Measurements from ENCODE around the gene ERGIC1. TPM values are rescaled to one million over a fixed set of nuclear protein-coding genes. Genes with fewer than 3 reads are reported as not detected.
"Not testable (repeated sequence)": the region's sequence is repeated elsewhere in the genome, so short reads cannot be mapped to it uniquely, and the experiment has no call there.

The ERGIC1 gene, protein sequence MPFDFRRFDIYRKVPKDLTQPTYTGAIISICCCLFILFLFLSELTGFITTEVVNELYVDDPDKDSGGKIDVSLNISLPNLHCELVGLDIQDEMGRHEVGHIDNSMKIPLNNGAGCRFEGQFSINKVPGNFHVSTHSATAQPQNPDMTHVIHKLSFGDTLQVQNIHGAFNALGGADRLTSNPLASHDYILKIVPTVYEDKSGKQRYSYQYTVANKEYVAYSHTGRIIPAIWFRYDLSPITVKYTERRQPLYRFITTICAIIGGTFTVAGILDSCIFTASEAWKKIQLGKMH
- total RNA-seq, result 177 TPM
- long read RNA-seq, transcript ERGIC1-202 (10 exons, 2,881 nt), result major isoform, 21 of 104 reads
- long read RNA-seq, partial matches to known transcripts, result 31 of 104 reads
- long read RNA-seq, other reads (novel, unspliced or antisense), result 51 of 104 reads

DNA sequence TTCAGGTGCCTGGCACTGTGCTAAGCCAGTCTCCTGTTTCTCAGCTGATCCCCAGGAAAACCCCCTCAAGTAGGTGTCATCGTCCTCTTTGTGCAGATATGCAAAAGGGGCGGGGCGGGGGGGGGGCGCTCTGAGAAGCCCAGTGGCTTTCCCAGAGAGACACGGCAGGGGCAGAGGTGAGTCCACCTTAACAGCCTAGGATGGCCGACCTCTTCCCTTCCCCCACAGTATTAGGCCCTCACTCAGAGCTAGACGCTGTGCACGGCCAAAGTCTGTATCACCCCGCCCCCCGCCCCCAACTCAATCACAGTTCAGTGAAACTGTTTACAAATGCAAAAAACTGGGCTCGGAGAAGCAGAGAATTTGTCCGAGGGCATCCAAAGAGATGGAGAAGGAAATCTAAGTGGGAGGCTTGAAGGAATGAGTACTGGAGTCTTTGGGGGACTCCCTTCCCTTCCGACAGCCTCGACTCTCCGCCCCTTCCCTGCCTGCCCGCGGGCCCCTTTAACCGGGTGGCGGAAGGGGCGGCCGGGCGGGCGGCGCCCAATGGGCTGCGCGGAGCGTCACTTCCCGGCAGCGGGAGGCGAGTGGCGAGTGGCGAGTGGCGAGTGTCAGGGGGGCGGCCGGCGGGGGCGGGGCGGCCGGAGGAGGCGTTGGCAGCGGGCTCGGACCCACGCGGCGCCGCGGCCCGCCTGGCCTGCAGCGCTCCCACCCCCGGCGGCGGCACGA, at the start of gene ERGIC1:
TSS of gene ERGIC1 (plus strand) at position 566 of the 729 bp plus-strand sequence. CDS start at position 729, 163 bp downstream.
- Histone ChIP-seq H3K4me3 (peak within 1 kb of the TSS; percentile 86), H3K9me3 (no peaks in the 10 kb centered on the region), H3K27ac (peak within 1 kb of the TSS; percentile 92), H3K4me1 (peaks cover 46% of the 10 kb centered on the region), H3K27me3 (ENCODE audit: low read depth) (no peaks in the 10 kb centered on the region), H3K36me3 (no peaks in the 10 kb centered on the region)
- intact Hi-C loops (cut with DNase I), result no loop called here
- DNase-seq (peak; percentile 92), ATAC-seq (peak; percentile 88 to 91)
- TF ChIP-seq, protein P1, sequence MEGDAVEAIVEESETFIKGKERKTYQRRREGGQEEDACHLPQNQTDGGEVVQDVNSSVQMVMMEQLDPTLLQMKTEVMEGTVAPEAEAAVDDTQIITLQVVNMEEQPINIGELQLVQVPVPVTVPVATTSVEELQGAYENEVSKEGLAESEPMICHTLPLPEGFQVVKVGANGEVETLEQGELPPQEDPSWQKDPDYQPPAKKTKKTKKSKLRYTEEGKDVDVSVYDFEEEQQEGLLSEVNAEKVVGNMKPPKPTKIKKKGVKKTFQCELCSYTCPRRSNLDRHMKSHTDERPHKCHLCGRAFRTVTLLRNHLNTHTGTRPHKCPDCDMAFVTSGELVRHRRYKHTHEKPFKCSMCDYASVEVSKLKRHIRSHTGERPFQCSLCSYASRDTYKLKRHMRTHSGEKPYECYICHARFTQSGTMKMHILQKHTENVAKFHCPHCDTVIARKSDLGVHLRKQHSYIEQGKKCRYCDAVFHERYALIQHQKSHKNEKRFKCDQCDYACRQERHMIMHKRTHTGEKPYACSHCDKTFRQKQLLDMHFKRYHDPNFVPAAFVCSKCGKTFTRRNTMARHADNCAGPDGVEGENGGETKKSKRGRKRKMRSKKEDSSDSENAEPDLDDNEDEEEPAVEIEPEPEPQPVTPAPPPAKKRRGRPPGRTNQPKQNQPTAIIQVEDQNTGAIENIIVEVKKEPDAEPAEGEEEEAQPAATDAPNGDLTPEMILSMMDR (IDR thresholded peaks at IDR 0.05), result no peak

DNA sequence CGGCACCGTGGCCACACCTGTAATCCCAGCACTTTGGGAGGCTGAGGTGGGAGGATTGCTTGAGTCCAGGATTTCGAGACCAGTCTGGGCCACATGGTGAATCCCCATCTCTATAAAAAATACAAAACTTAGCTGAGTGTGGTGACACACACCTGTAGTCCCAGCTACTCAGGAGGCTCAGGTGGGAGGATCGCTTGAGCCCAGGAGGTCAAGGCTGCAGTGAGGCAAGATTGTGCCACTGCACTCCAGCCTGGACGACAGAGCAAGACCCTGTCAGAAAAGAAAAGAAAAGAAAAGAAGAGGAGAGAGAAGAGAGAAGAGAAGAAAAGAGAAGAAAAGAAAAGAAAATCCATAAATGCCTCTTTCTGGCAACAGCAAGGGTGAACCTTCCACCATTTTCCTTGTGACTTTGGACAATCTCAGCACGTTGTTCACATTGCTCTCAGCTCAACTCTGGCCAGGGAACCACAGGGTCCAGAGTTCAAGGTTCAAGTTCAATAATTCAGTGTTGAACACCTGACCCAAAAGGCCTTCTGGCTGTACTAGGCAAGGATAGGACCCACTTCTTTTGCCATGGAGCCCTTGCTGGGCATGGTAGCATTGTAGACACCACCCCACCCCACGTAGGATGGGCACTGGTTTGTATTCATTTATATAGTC, 48.5 kb upstream of the ERGIC1 start:
- ATAC-seq, result no peak
- Histone ChIP-seq H3K4me3 (no peak overlapping the region), H3K27ac (no peak overlapping the region), H3K27me3 (ENCODE audit: low read depth) (no peaks in the 10 kb centered on the region), H3K36me3 (no peaks in the 10 kb centered on the region), H3K4me1 (peaks cover 27% of the 10 kb centered on the region), H3K9me3 (no peaks in the 10 kb centered on the region)
- DNase-seq, result no peak
- TF ChIP-seq, protein P1 (IDR thresholded peaks at IDR 0.05), result no peak
- intact Hi-C loops (cut with DNase I), result no loop called here

DNA sequence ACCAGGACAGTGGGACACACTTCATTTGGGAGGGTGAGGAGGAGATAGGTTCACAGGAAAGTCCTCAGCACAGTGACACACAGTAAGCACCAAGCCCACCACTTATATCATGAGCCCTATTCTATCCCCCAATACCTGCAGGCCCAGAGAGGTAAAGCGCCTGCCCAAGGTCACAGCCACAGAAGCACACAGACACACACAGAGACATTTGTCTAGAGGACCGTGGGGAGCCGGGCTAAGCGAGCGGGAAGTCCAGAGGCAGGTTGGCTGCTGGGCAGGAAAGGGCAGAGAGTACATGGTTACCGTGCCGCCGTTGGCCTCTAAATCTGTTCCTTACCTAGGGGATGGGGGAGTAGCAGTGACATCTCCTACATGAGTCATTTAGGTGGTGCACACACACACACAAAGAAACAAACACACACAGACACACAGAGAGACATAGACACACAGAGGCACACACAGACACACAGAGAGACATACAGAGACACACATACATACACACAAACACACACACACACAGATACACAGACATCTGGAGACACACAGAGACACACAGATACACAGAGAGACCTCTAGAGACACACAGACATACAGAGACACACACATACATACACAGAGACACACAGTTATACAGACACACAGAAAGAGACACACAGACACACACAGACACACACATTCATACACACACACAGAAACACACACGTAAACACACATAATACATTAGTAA, 47.2 kb upstream of the ERGIC1 start:
- no peaks in the 10 kb centered on the region for H3K27me3 ChIP-seq (ENCODE audit: low read depth)
- intact Hi-C loops (cut with DNase I), result no loop called here
- no peak overlapping the region for H3K4me3 ChIP-seq
- TF ChIP-seq, protein P1 (IDR thresholded peaks at IDR 0.05), result no peak
- no peak overlapping the region for H3K27ac ChIP-seq
- DNase-seq (peak; percentile 40), ATAC-seq (no peak)
- no peaks in the 10 kb centered on the region for H3K36me3 ChIP-seq
- H3K4me1 ChIP-seq, result peaks cover 35% of the 10 kb centered on the region
- H3K9me3 ChIP-seq, result no peaks in the 10 kb centered on the region

DNA sequence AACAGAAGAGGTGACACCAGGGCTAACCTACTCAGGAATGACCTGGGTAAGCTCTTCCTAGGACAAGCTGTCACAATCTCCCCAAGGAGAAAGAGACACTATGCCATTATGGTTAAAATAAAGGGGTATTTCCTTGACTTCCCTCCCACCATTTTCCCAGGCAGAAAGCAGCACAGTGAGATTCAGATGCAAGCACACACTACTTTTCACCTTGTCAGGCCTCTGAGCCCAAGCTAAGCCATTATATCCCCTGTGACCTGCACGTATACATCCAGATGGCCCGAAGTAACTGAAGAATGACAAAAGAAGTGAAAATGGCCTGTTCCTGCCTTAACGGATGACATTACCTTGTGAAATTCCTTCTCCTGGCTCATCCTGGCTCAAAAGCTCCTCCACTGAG, 46.5 kb upstream of the ERGIC1 start:
- H3K36me3 ChIP-seq; H3K27ac ChIP-seq; H3K9me3 ChIP-seq; intact Hi-C loops (cut with DNase I); DNase-seq; ATAC-seq; H3K27me3 ChIP-seq (ENCODE audit: low read depth); H3K4me3 ChIP-seq: not testable (repeated sequence)
- peaks cover 35% of the 10 kb centered on the region for H3K4me1 ChIP-seq

DNA sequence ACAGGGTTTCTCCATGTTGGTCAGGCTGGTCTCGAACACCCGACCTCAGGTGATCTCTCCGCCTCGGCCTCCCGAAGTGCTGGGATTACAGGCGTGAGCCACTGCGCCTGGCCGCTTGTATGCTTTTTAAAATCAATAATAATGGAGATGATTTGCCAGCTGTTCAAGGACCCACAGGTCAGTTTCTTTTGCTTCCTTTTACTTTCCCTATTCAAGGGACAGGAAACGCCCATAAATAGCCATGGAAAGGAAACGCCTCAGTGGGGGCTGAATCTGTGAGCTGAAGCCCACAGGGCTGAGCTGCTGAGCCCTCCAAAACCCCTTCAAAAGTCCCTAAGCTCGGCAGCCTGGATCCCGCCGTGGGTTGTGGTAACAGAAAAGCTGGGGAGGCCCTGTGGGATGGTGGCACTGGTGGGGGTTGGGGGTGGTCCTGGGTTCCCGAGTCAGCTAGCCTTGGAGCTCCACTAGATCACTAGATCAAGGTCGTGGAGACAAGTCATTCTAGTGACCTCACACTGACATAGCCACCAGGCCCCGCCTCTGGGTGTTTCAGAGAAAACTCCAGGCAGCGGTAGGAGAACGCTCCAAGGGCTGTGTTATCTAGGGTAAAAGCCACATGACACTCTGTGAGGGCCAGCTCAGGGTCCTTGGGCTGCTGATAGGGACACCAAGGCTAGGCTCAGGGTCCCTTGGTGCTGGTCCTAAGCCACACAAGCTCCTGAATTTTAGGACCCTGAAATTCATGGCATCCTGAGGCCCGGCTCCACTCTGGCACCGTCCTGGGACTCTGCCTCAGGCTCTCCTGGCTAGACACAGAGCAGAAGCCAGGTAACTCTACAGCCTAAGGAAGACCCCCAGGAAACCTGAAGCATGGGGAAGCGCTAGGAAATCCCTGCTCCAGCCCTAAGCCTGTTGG, 45.0 kb upstream of the ERGIC1 start:
- ATAC-seq (peak; percentile 70 to 75), DNase-seq (peak; percentile 75)
- Histone ChIP-seq H3K4me1 (peaks cover 48% of the 10 kb centered on the region), H3K27ac (peak overlapping the region; percentile 82), H3K27me3 (ENCODE audit: low read depth) (no peaks in the 10 kb centered on the region), H3K9me3 (no peaks in the 10 kb centered on the region), H3K36me3 (no peaks in the 10 kb centered on the region), H3K4me3 (peak overlapping the region; percentile 21)
- TF ChIP-seq, protein P1 (IDR thresholded peaks at IDR 0.05), result no peak
- intact Hi-C loops (cut with DNase I), result no loop called here
